Neuron (in vitro differentiated cells): ENCODE results near the gene COL3A1.
A peak's percentile ranks its signal among the peaks of the same experiment; 100 is the strongest.

Experiments used
- H2AFZ ChIP-seq: one replicate; pipeline ENCODE4 v1.6.1; 2013; ENCODE audit warnings: low read depth, mild to moderate bottlenecking, inconsistent platforms, low read length, moderate library complexity
- H3K27me3 ChIP-seq: one replicate; pipeline ENCODE4 v1.6.1; 2013; ENCODE audit warnings: low read length; ENCODE audit not compliant: insufficient read depth
- H3K36me3 ChIP-seq: one replicate; pipeline ENCODE4 v1.6.1; 2013; ENCODE audit warnings: low read length; ENCODE audit not compliant: insufficient read depth
- H3K4me1 ChIP-seq: one replicate; pipeline ENCODE4 v1.6.1; 2013; ENCODE audit warnings: low read length; ENCODE audit not compliant: insufficient read depth
- H3K4me3 ChIP-seq: 2 replicates; pipeline ENCODE4 v1.5.1; 2013; ENCODE audit warnings: mild to moderate bottlenecking, low read length, moderate library complexity
- H3K9me3 ChIP-seq: one replicate; pipeline ENCODE4 v1.6.1; 2013; ENCODE audit warnings: low read length

COL3A1 gene

GRCh38 chr2:188979187-188980114 is 5.3 kb downstream of the COL3A1 start:
- Histone ChIP-seq H3K4me3 (no peak overlapping the region), H3K4me1 (peaks cover 18% of the 10 kb centered on the region), H3K36me3 (no peaks in the 10 kb centered on the region), H3K9me3 (no peaks in the 10 kb centered on the region), H2AFZ (peak overlapping the region; percentile 67), H3K27me3 (no peaks in the 10 kb centered on the region)

GRCh38 chr2:188983427-188984064 is 9.4 kb downstream of the COL3A1 start:
- H3K4me1 ChIP-seq: peaks cover 12% of the 10 kb centered on the region
- H3K27me3 ChIP-seq: no peaks in the 10 kb centered on the region
- H2AFZ ChIP-seq: no peak overlapping the region
- H3K9me3 ChIP-seq: no peaks in the 10 kb centered on the region
- H3K4me3 ChIP-seq: no peak overlapping the region
- no peaks in the 10 kb centered on the region for H3K36me3 ChIP-seq

- Histone ChIP-seq H3K27me3 (no peaks in the 10 kb centered on the region), H3K4me1 (peaks cover 7% of the 10 kb centered on the region), H3K9me3 (no peaks in the 10 kb centered on the region), H3K4me3 (no peak overlapping the region), H3K36me3 (no peaks in the 10 kb centered on the region), H2AFZ (no peak overlapping the region)
These were observed 9.9 kb downstream of the COL3A1 start for GRCh38 chr2:188984065-188984491.

GRCh38 chr2:188984680-188985079 is 10.5 kb downstream of the COL3A1 start:
- no peak overlapping the region for H3K4me3 ChIP-seq
- no peak overlapping the region for H2AFZ ChIP-seq
- H3K9me3 ChIP-seq: no peaks in the 10 kb centered on the region
- H3K36me3 ChIP-seq: no peaks in the 10 kb centered on the region
- H3K4me1 ChIP-seq: peaks cover under 1% of the 10 kb centered on the region
- H3K27me3 ChIP-seq: no peaks in the 10 kb centered on the region

- Histone ChIP-seq H3K36me3 (no peaks in the 10 kb centered on the region), H3K27me3 (no peaks in the 10 kb centered on the region), H2AFZ (no peak overlapping the region), H3K9me3 (no peaks in the 10 kb centered on the region), H3K4me1 (no peaks in the 10 kb centered on the region), H3K4me3 (no peak overlapping the region)
These were observed 12.7 kb downstream of the COL3A1 start for GRCh38 chr2:188986839-188987238.

- Histone ChIP-seq H3K9me3 (no peaks in the 10 kb centered on the region), H3K4me1 (no peaks in the 10 kb centered on the region), H2AFZ (no peak overlapping the region), H3K4me3 (no peak overlapping the region), H3K27me3 (no peaks in the 10 kb centered on the region), H3K36me3 (no peaks in the 10 kb centered on the region)
These were observed 19.1 kb downstream of the COL3A1 start for GRCh38 chr2:188993247-188993646.

GRCh38 chr2:188997263-188997662 is 23.1 kb downstream of the COL3A1 start:
- no peaks in the 10 kb centered on the region for H3K36me3 ChIP-seq
- H3K4me3 ChIP-seq: no peak overlapping the region
- H3K9me3 ChIP-seq: no peaks in the 10 kb centered on the region
- no peaks in the 10 kb centered on the region for H3K4me1 ChIP-seq
- H2AFZ ChIP-seq: no peak overlapping the region
- H3K27me3 ChIP-seq: no peaks in the 10 kb centered on the region

GRCh38 chr2:189000221-189000620 is 26.0 kb downstream of the COL3A1 start:
- Histone ChIP-seq H3K4me3 (no peak overlapping the region), H3K4me1 (no peaks in the 10 kb centered on the region), H2AFZ (no peak overlapping the region), H3K27me3 (no peaks in the 10 kb centered on the region), H3K9me3 (no peaks in the 10 kb centered on the region), H3K36me3 (no peaks in the 10 kb centered on the region)

GRCh38 chr2:189002079-189002478 is 27.9 kb downstream of the COL3A1 start:
- no peaks in the 10 kb centered on the region for H3K9me3 ChIP-seq

GRCh38 chr2:189008555-189009262 is 34.5 kb downstream of the COL3A1 start:
- Histone ChIP-seq H3K36me3 (no peaks in the 10 kb centered on the region), H3K4me1 (no peaks in the 10 kb centered on the region), H3K27me3 (no peaks in the 10 kb centered on the region), H2AFZ (no peak overlapping the region), H3K9me3 (no peaks in the 10 kb centered on the region), H3K4me3 (no peak overlapping the region)

More at GRCh38 chr2:189002079-189002478, 27.9 kb downstream of the COL3A1 start:
- H3K27me3 ChIP-seq: no peaks in the 10 kb centered on the region
- H2AFZ ChIP-seq: no peak overlapping the region
- no peak overlapping the region for H3K4me3 ChIP-seq
- no peaks in the 10 kb centered on the region for H3K36me3 ChIP-seq
- H3K4me1 ChIP-seq: no peaks in the 10 kb centered on the region

- peaks cover 9% of the 10 kb centered on the region for H3K4me1 ChIP-seq
- no peak overlapping the region for H3K4me3 ChIP-seq
These were observed 36.4 kb downstream of the COL3A1 start for GRCh38 chr2:189010536-189010935.

GRCh38 chr2:189012351-189012750 is 38.2 kb downstream of the COL3A1 start:
- H2AFZ ChIP-seq: no peak overlapping the region
- no peaks in the 10 kb centered on the region for H3K27me3 ChIP-seq
- H3K9me3 ChIP-seq: no peaks in the 10 kb centered on the region
- H3K4me3 ChIP-seq: no peak overlapping the region
- peaks cover 14% of the 10 kb centered on the region for H3K4me1 ChIP-seq
- no peaks in the 10 kb centered on the region for H3K36me3 ChIP-seq

More at GRCh38 chr2:189010536-189010935, 36.4 kb downstream of the COL3A1 start:
- Histone ChIP-seq H3K27me3 (no peaks in the 10 kb centered on the region), H2AFZ (no peak overlapping the region), H3K9me3 (no peaks in the 10 kb centered on the region), H3K36me3 (no peaks in the 10 kb centered on the region)

GRCh38 chr2:189013031-189013430 is 38.9 kb downstream of the COL3A1 start:
- no peak overlapping the region for H2AFZ ChIP-seq
- no peaks in the 10 kb centered on the region for H3K36me3 ChIP-seq
- no peaks in the 10 kb centered on the region for H3K9me3 ChIP-seq
- H3K4me1 ChIP-seq: peaks cover 14% of the 10 kb centered on the region
- no peaks in the 10 kb centered on the region for H3K27me3 ChIP-seq
- no peak overlapping the region for H3K4me3 ChIP-seq
